OCI-LY3 (cell line): Measurements from ENCODE around the gene SPSB1.

Source experiments
- H2AFZ ChIP-seq: fragments of 200-600, 300-600 bp; shearing (Covaris generic); 2 replicates; pipeline ENCODE4 v1.6.0; 2014; ENCODE audit warnings: antibody characterized with exemption, low read depth, low read length
- H3K27ac ChIP-seq: fragments of 200-600, 300-600 bp; sonication (generic); 2 replicates; pipeline ENCODE4 v1.5.1; 2014; ENCODE audit warnings: mild to moderate bottlenecking, low read length, moderate library complexity, mixed read lengths
- H3K27me3 ChIP-seq: fragments of 200-600, 300-600 bp; sonication (generic); 2 replicates; pipeline ENCODE4 v1.6.1; 2014; ENCODE audit warnings: low read depth, low read length, mixed read lengths
- H3K36me3 ChIP-seq: fragments of 200-600, 300-600 bp; sonication (generic); replicated peaks from 2 replicates; pipeline ENCODE3; 2014; ENCODE audit warnings: low read depth, low read length, mixed read lengths
- H3K4me1 ChIP-seq: fragments of 300-600, 200-600 bp; sonication (generic); 2 replicates; pipeline ENCODE4 v1.6.1; 2014; ENCODE audit warnings: low read length, mixed read lengths
- H3K4me2 ChIP-seq: fragments of 200-600, 300-600 bp; sonication (generic); 2 replicates; pipeline ENCODE4 v1.6.1; 2014; ENCODE audit warnings: low read length, mixed read lengths
- H3K4me3 ChIP-seq: fragments of 300-600, 200-600 bp; sonication (generic); 2 replicates; pipeline ENCODE4 v1.5.1; 2014; ENCODE audit warnings: antibody characterized with exemption, mild to moderate bottlenecking, low read length, moderate library complexity
- H3K79me2 ChIP-seq: fragments of 300-600, 200-600 bp; shearing (Covaris generic); 2 replicates; pipeline ENCODE4 v1.6.1; 2014; ENCODE audit warnings: mild to moderate bottlenecking, low read length, mixed read lengths
- H3K9ac ChIP-seq: fragments of 300-600, 200-600 bp; shearing (Covaris generic); 2 replicates; pipeline ENCODE4 v1.6.0; 2014; ENCODE audit warnings: mild to moderate bottlenecking, low read length, moderate library complexity
- H3K9me3 ChIP-seq: fragments of 200-600, 300-600 bp; shearing (Covaris generic); 2 replicates; pipeline ENCODE4 v1.6.1; 2014; ENCODE audit warnings: low read length, mixed read lengths; ENCODE audit not compliant: insufficient read depth
- H4K20me1 ChIP-seq: fragments of 200-600, 300-600 bp; sonication (generic); 2 replicates; pipeline ENCODE4 v1.6.1; 2016; ENCODE audit warnings: low read length, mixed read lengths; ENCODE audit not compliant: insufficient read depth
- EZH2phosphoT487 ChIP-seq: fragments of 200-600 bp; shearing (Covaris generic); IDR thresholded peaks from 2 replicates; pipeline ENCODE4 v1.6.1; 2018; ENCODE audit warnings: antibody characterized with exemption, mixed run types, low read depth
- TF ChIP-seq, protein P1 (sequence below): fragments of 200-600, 300-600 bp; sonication (generic); IDR thresholded peaks from 2 replicates; pipeline ENCODE4 v1.5.1; 2014; ENCODE audit warnings: antibody characterized with exemption, low read length, low read depth

Gene SPSB1

GRCh38 chr1:9338397-9339246 is 45.9 kb downstream of the SPSB1 start:
- Histone ChIP-seq H3K36me3 (no peaks in the 10 kb centered on the region), H3K79me2 (no peaks in the 10 kb centered on the region), H4K20me1 (no peaks in the 10 kb centered on the region)

GRCh38 chr1:9340172-9340854 is 47.6 kb downstream of the SPSB1 start:
- H3K79me2 ChIP-seq, result no peaks in the 10 kb centered on the region
- H3K36me3 ChIP-seq, result no peaks in the 10 kb centered on the region
- H3K4me2 ChIP-seq, result no peak overlapping the region
- no peaks in the 10 kb centered on the region for H3K9me3 ChIP-seq
- no peak overlapping the region for H3K27ac ChIP-seq
- no peak overlapping the region for H3K4me3 ChIP-seq
- no peak overlapping the region for H3K9ac ChIP-seq
- no peaks in the 10 kb centered on the region for H3K4me1 ChIP-seq
- TF ChIP-seq EZH2phosphoT487, result no peak
- TF ChIP-seq, protein P1, sequence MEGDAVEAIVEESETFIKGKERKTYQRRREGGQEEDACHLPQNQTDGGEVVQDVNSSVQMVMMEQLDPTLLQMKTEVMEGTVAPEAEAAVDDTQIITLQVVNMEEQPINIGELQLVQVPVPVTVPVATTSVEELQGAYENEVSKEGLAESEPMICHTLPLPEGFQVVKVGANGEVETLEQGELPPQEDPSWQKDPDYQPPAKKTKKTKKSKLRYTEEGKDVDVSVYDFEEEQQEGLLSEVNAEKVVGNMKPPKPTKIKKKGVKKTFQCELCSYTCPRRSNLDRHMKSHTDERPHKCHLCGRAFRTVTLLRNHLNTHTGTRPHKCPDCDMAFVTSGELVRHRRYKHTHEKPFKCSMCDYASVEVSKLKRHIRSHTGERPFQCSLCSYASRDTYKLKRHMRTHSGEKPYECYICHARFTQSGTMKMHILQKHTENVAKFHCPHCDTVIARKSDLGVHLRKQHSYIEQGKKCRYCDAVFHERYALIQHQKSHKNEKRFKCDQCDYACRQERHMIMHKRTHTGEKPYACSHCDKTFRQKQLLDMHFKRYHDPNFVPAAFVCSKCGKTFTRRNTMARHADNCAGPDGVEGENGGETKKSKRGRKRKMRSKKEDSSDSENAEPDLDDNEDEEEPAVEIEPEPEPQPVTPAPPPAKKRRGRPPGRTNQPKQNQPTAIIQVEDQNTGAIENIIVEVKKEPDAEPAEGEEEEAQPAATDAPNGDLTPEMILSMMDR, result no peak
- no peaks in the 10 kb centered on the region for H3K27me3 ChIP-seq
- no peaks in the 10 kb centered on the region for H4K20me1 ChIP-seq
- H2AFZ ChIP-seq, result no peak overlapping the region

More at GRCh38 chr1:9338397-9339246, 45.9 kb downstream of the SPSB1 start:
- H3K27ac ChIP-seq, result no peak overlapping the region
- no peaks in the 10 kb centered on the region for H3K4me1 ChIP-seq
- no peaks in the 10 kb centered on the region for H3K9me3 ChIP-seq
- no peak overlapping the region for H3K4me2 ChIP-seq
- no peak overlapping the region for H3K4me3 ChIP-seq
- TF ChIP-seq, protein P1, result no peak
- TF ChIP-seq EZH2phosphoT487, result no peak
- H3K9ac ChIP-seq, result no peak overlapping the region
- H2AFZ ChIP-seq, result no peak overlapping the region
- no peaks in the 10 kb centered on the region for H3K27me3 ChIP-seq

DNA sequence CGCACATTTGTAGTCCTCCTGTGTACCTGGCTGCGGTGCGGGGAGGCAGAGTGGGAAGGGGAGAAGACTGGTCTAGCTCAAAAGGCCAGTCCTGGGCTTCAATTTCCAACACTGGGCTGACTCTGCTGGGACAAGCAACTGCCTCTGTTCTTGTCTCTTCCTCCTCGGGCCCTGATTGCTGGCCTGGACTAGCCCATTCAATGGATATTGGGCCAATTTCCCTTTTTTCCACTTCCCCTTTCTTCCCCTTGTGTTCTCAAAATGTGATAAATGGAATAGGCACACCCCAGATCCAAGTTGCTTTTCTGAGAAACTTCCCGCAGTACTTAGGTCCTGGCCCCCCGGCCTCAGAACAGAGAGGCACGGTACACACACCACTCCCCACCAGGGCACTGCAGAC is 48.2 kb downstream of the SPSB1 start:
- H3K79me2 ChIP-seq, result no peaks in the 10 kb centered on the region
- no peak overlapping the region for H3K9ac ChIP-seq
- TF ChIP-seq EZH2phosphoT487, result no peak
- TF ChIP-seq, protein P1, result no peak
- H2AFZ ChIP-seq, result no peak overlapping the region
- no peak overlapping the region for H3K4me3 ChIP-seq
- no peak overlapping the region for H3K27ac ChIP-seq
- no peaks in the 10 kb centered on the region for H3K4me1 ChIP-seq
- H3K36me3 ChIP-seq, result no peaks in the 10 kb centered on the region
- H4K20me1 ChIP-seq, result no peaks in the 10 kb centered on the region
- H3K27me3 ChIP-seq, result peaks cover 1% of the 10 kb centered on the region; the same call in 1 of the 2 replicates
- H3K4me2 ChIP-seq, result no peak overlapping the region
- H3K9me3 ChIP-seq, result no peaks in the 10 kb centered on the region

GRCh38 chr1:9341301-9341845 is 48.7 kb downstream of the SPSB1 start:
- Histone ChIP-seq H3K27me3 (peaks cover 6% of the 10 kb centered on the region), H3K79me2 (no peaks in the 10 kb centered on the region), H3K9ac (no peak overlapping the region), H3K4me1 (no peaks in the 10 kb centered on the region), H3K36me3 (no peaks in the 10 kb centered on the region), H2AFZ (no peak overlapping the region), H3K27ac (no peak overlapping the region), H3K4me2 (no peak overlapping the region), H3K9me3 (no peaks in the 10 kb centered on the region), H4K20me1 (no peaks in the 10 kb centered on the region), H3K4me3 (no peak overlapping the region)
- no peak for TF ChIP-seq EZH2phosphoT487
- TF ChIP-seq, protein P1, result no peak
